Measurements from ENCODE around the gene MARF1.
"Not testable (repeated sequence)": the region's sequence is repeated elsewhere in the genome, so short reads cannot be mapped to it uniquely, and the experiment has no call there.

Gene MARF1

GRCh38 chr16:15581127-15581815 lies 61.7 kb downstream of the MARF1 start:
- Histone ChIP-seq H3K9me3 (peaks cover 2 to 6% (median 5%) of the 10 kb centered on the region in 3 donors), H3K36me3 (peaks cover 44 to 62% (median 46%) of the 10 kb centered on the region in 3 donors), H3K4me1 (no peaks in the 10 kb centered on the region), H3K27ac (no peak overlapping the region), H3K27me3 (no peaks in the 10 kb centered on the region), H3K4me3 (no peak overlapping the region)
- TF ChIP-seq, protein P1, sequence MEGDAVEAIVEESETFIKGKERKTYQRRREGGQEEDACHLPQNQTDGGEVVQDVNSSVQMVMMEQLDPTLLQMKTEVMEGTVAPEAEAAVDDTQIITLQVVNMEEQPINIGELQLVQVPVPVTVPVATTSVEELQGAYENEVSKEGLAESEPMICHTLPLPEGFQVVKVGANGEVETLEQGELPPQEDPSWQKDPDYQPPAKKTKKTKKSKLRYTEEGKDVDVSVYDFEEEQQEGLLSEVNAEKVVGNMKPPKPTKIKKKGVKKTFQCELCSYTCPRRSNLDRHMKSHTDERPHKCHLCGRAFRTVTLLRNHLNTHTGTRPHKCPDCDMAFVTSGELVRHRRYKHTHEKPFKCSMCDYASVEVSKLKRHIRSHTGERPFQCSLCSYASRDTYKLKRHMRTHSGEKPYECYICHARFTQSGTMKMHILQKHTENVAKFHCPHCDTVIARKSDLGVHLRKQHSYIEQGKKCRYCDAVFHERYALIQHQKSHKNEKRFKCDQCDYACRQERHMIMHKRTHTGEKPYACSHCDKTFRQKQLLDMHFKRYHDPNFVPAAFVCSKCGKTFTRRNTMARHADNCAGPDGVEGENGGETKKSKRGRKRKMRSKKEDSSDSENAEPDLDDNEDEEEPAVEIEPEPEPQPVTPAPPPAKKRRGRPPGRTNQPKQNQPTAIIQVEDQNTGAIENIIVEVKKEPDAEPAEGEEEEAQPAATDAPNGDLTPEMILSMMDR (IDR thresholded peaks at IDR 0.05): no peak
- no peak for DNase-seq
- intact Hi-C loops (cut with DNase I; ENCODE audit: low total_unique reads): no loop called here

- peaks cover 26 to 41% (median 27%) of the 10 kb centered on the region in 3 donors for H3K36me3 ChIP-seq
- intact Hi-C loops (cut with DNase I; ENCODE audit: low total_unique reads): no loop called here
- H3K27ac ChIP-seq: no peak overlapping the region
- H3K4me1 ChIP-seq: no peaks in the 10 kb centered on the region
- no peak for DNase-seq
- no peaks in the 10 kb centered on the region for H3K27me3 ChIP-seq
- no peaks in the 10 kb centered on the region for H3K9me3 ChIP-seq
- H3K4me3 ChIP-seq: no peak overlapping the region
- TF ChIP-seq, protein P1 (IDR thresholded peaks at IDR 0.05): no peak
Measured at GRCh38 chr16:15578824-15579223, 64.1 kb downstream of the MARF1 start.

- Histone ChIP-seq H3K4me1 (no peaks in the 10 kb centered on the region), H3K4me3 (no peak overlapping the region), H3K27ac (no peak overlapping the region), H3K9me3 (no peaks in the 10 kb centered on the region), H3K36me3 (peaks cover 11 to 34% (median 13%) of the 10 kb centered on the region in 3 donors), H3K27me3 (no peaks in the 10 kb centered on the region)
- intact Hi-C loops (cut with DNase I; ENCODE audit: low total_unique reads): no loop called here
- DNase-seq: no peak
- TF ChIP-seq, protein P1 (IDR thresholded peaks at IDR 0.05): no peak
Measured at GRCh38 chr16:15576960-15577958, 65.7 kb downstream of the MARF1 start.

DNA sequence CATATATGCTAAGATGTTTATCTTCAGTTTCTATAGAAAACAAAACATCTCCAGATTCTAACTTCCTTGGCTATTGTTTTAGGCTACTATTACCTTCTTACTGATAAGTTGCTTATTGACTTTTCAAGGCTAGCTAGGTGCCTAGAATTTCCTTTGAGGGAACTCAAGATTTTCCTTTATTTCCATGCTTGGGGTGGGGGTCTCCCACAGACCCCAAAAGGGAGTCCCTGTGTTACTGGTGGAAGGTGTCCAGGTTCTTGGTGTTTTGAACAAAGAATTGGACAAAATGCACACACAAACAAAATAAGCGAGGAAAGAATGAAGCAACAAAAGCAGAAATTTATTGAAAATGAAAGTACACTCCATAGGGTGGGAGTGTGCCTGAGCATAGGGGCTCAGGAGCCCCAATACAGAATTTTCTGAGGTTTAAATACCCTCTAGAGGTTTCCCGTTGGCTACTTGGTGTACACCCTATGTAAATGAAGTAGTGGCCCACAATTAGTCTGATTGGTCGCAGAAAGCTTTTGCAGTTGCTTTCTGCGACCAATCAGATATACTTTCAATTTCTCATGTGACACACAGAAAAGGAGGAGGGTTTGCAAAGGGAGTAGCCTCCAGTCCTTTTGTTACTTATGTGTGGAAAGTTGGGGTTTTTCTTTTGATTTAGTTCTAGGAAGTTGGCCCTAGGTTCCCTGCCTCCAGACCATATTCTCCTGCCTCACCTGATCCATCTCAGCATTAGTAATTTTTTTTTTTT lies 67.5 kb downstream of the MARF1 start:
- intact Hi-C loops (cut with DNase I; ENCODE audit: low total_unique reads): no loop called here
- Histone ChIP-seq H3K4me1 (no peaks in the 10 kb centered on the region), H3K4me3 (no peak overlapping the region), H3K9me3 (no peaks in the 10 kb centered on the region), H3K36me3 (peaks cover 0 to 21% (median 2%) of the 10 kb centered on the region in 3 donors), H3K27ac (no peak overlapping the region), H3K27me3 (no peaks in the 10 kb centered on the region)
- TF ChIP-seq, protein P1 (IDR thresholded peaks at IDR 0.05): no peak
- no peak for DNase-seq

DNA sequence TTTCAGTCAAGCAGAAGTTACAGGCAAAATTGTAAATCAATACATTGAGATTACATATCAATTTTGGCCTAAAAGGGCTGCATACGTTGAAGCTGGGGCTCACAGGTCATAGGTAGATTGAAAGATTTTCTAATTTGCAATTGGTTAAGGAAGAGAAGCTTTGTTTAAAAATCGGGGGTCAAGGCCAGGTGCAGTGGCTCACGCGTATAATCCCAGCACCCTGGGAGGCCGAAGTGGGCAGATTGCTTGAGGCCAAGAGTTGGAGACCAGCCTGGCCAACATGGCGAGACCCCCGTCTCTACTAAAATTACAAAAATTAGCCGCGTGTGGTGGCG lies 68.4 kb downstream of the MARF1 start:
- Histone ChIP-seq H3K27me3 (no peaks in the 10 kb centered on the region), H3K4me3 (no peak overlapping the region), H3K36me3 (peaks cover 0 to 28% (median 8%) of the 10 kb centered on the region in 3 donors), H3K27ac (no peak overlapping the region), H3K9me3 (no peaks in the 10 kb centered on the region), H3K4me1 (no peaks in the 10 kb centered on the region)
- TF ChIP-seq, protein P1 (IDR thresholded peaks at IDR 0.05): no peak
- intact Hi-C loops (cut with DNase I; ENCODE audit: low total_unique reads): no loop called here
- no peak for DNase-seq

GRCh38 chr16:15573896-15574613 lies 68.9 kb downstream of the MARF1 start:
- H3K27me3 ChIP-seq; DNase-seq; H3K4me1 ChIP-seq; H3K27ac ChIP-seq; intact Hi-C loops (cut with DNase I; ENCODE audit: low total_unique reads); H3K9me3 ChIP-seq; H3K4me3 ChIP-seq: not testable (repeated sequence)
- peaks cover 4 to 30% (median 12%) of the 10 kb centered on the region in 3 donors for H3K36me3 ChIP-seq

All from tibial artery (tissue), 4 donors.